Measurements from ENCODE around the gene AFDN.

AFDN gene

GRCh38 chr6:167956491-167956890, 129.8 kb downstream of the AFDN start:
- TF ChIP-seq CTCF (conservative IDR thresholded peaks at IDR 0.05; ENCODE audit: low read length) (no peak), EZH2phosphoT487 (IDR thresholded peaks at IDR 0.05; ENCODE audit: borderline replicate concordance) (no peak)
- Histone ChIP-seq H3K4me1 (ENCODE audit: insufficient read depth, low read length, poor library complexity, severe bottlenecking) (no peaks in the 10 kb centered on the region), H3K4me2 (ENCODE audit: low read depth, low read length, poor library complexity, severe bottlenecking) (no peak overlapping the region), H3K27me3 (ENCODE audit: insufficient read depth, low read length, poor library complexity, severe bottlenecking) (no peaks in the 10 kb centered on the region), H3F3A (ENCODE audit: low read depth) (no peaks in the 10 kb centered on the region), H2AFZ (ENCODE audit: low read length) (no peak overlapping the region), H3K36me3 (ENCODE audit: insufficient read depth, low read length) (no peaks in the 10 kb centered on the region), H3K9me3 (ENCODE audit: insufficient read depth, low read depth, low read length) (no peaks in the 10 kb centered on the region; the same call in 1 of the 2 replicates), H3K9me2 (replicated peaks; ENCODE audit: low read depth, low read length) (no peaks in the 10 kb centered on the region), H3K79me2 (ENCODE audit: insufficient read depth, low read length) (no peaks in the 10 kb centered on the region), H4K20me1 (ENCODE audit: insufficient read depth, low read length, poor library complexity, severe bottlenecking) (no peaks in the 10 kb centered on the region), H3K9ac (ENCODE audit: low read depth, low read length, poor library complexity, severe bottlenecking) (no peak overlapping the region), H3K4me3 (ENCODE audit: low read length, poor library complexity, severe bottlenecking) (no peak overlapping the region)

- Histone ChIP-seq H3K9me3 (ENCODE audit: insufficient read depth, low read depth, low read length) (no peaks in the 10 kb centered on the region; the same call in 1 of the 2 replicates), H3K4me2 (ENCODE audit: low read depth, low read length, poor library complexity, severe bottlenecking) (no peak overlapping the region), H3K27me3 (ENCODE audit: insufficient read depth, low read length, poor library complexity, severe bottlenecking) (no peaks in the 10 kb centered on the region), H3K9ac (ENCODE audit: low read depth, low read length, poor library complexity, severe bottlenecking) (no peak overlapping the region), H4K20me1 (ENCODE audit: insufficient read depth, low read length, poor library complexity, severe bottlenecking) (no peaks in the 10 kb centered on the region), H3K79me2 (ENCODE audit: insufficient read depth, low read length) (no peaks in the 10 kb centered on the region), H3K9me2 (replicated peaks; ENCODE audit: low read depth, low read length) (no peaks in the 10 kb centered on the region), H2AFZ (ENCODE audit: low read length) (no peak overlapping the region), H3F3A (ENCODE audit: low read depth) (no peaks in the 10 kb centered on the region), H3K4me3 (ENCODE audit: low read length, poor library complexity, severe bottlenecking) (no peak overlapping the region), H3K4me1 (ENCODE audit: insufficient read depth, low read length, poor library complexity, severe bottlenecking) (no peaks in the 10 kb centered on the region), H3K36me3 (ENCODE audit: insufficient read depth, low read length) (no peaks in the 10 kb centered on the region)
- TF ChIP-seq EZH2phosphoT487 (IDR thresholded peaks at IDR 0.05; ENCODE audit: borderline replicate concordance) (no peak), CTCF (conservative IDR thresholded peaks at IDR 0.05; ENCODE audit: low read length) (no peak)
Observed at GRCh38 chr6:167956983-167957492, 130.3 kb downstream of the AFDN start.

- Histone ChIP-seq H3K4me2 (ENCODE audit: low read depth, low read length, poor library complexity, severe bottlenecking) (no peak overlapping the region), H2AFZ (ENCODE audit: low read length) (no peak overlapping the region), H3K36me3 (ENCODE audit: insufficient read depth, low read length) (no peaks in the 10 kb centered on the region), H3K79me2 (ENCODE audit: insufficient read depth, low read length) (no peaks in the 10 kb centered on the region), H3F3A (ENCODE audit: low read depth) (no peaks in the 10 kb centered on the region), H3K9ac (ENCODE audit: low read depth, low read length, poor library complexity, severe bottlenecking) (no peak overlapping the region), H3K4me3 (ENCODE audit: low read length, poor library complexity, severe bottlenecking) (no peak overlapping the region), H3K9me3 (ENCODE audit: insufficient read depth, low read depth, low read length) (no peaks in the 10 kb centered on the region; the same call in 1 of the 2 replicates), H3K27me3 (ENCODE audit: insufficient read depth, low read length, poor library complexity, severe bottlenecking) (no peaks in the 10 kb centered on the region), H3K4me1 (ENCODE audit: insufficient read depth, low read length, poor library complexity, severe bottlenecking) (no peaks in the 10 kb centered on the region), H4K20me1 (ENCODE audit: insufficient read depth, low read length, poor library complexity, severe bottlenecking) (no peaks in the 10 kb centered on the region), H3K9me2 (replicated peaks; ENCODE audit: low read depth, low read length) (no peaks in the 10 kb centered on the region)
- TF ChIP-seq EZH2phosphoT487 (IDR thresholded peaks at IDR 0.05; ENCODE audit: borderline replicate concordance) (no peak), CTCF (conservative IDR thresholded peaks at IDR 0.05; ENCODE audit: low read length) (no peak)
Observed at GRCh38 chr6:167957626-167958025, 130.9 kb downstream of the AFDN start.
